H1 (cell line): ENCODE measurements around the gene EVPL. TPM values are rescaled to one million over a fixed set of nuclear protein-coding genes. Genes with fewer than 3 reads are reported as not detected.

ENCODE experiments used
- CTCF ChIA-PET: fragments of 300-600 bp; sonication (Branson Sonifier 250); formaldehyde crosslinking; loops from one replicate; lab custom pipeline; 2021; ENCODE audit not compliant: partially characterized antibody; lab: Charles Lee
- POLR2A ChIA-PET: fragments of 300-600 bp; sonication (Branson Sonifier 250); formaldehyde crosslinking; loops from one replicate; lab custom pipeline; 2021; ENCODE audit warnings: inconsistent platforms; ENCODE audit not compliant: partially characterized antibody; lab: Charles Lee
- DNase-seq, 2 experiments: peaks; one replicate each; pipeline versions ENCODE4 v3.0.0 to v3.0.0-alpha.2; 2010 to 2022; ENCODE audit warnings: low spot score in 2 of 2, low read depth in 1 of 2, mixed read lengths in 1 of 2
- FAIRE-seq: peaks from 2 replicates; lab custom pipeline; 2011; peaks lifted over from hg19 to GRCh38; lab: Jason Lieb, UNC
- H2AFZ ChIP-seq: 2 replicates; pipeline ENCODE4 v1.8.1; 2012; ENCODE audit warnings: low read length, inconsistent platforms
- H2AK5ac ChIP-seq: 2 replicates; pipeline ENCODE4 v1.6.1; 2013; ENCODE audit warnings: low read depth, low read length
- H2BK120ac ChIP-seq: replicated peaks from 2 replicates; pipeline ENCODE3; 2013; ENCODE audit warnings: low read depth, low read length, inconsistent platforms
- H2BK12ac ChIP-seq: 2 replicates; pipeline ENCODE4 v1.6.1; 2013; ENCODE audit warnings: low read depth, low read length
- H2BK15ac ChIP-seq: 2 replicates; pipeline ENCODE4 v1.6.1; 2013; ENCODE audit warnings: low read length
- H2BK20ac ChIP-seq: 2 replicates; pipeline ENCODE4 v1.6.1; 2013; ENCODE audit warnings: low read length
- H2BK5ac ChIP-seq: 2 replicates; pipeline ENCODE4 v1.6.1; 2013; ENCODE audit warnings: low read depth, low read length
- H3K14ac ChIP-seq: 2 replicates; pipeline ENCODE4 v1.6.1; 2013; ENCODE audit warnings: inconsistent platforms; ENCODE audit not compliant: insufficient read length
- H3K18ac ChIP-seq: 2 replicates; pipeline ENCODE4 v1.6.1; 2013; ENCODE audit warnings: low read length; ENCODE audit errors: extremely low read depth
- H3K23ac ChIP-seq: 2 replicates; pipeline ENCODE4 v1.6.1; 2013; ENCODE audit warnings: inconsistent platforms; ENCODE audit not compliant: insufficient read length
- H3K23me2 ChIP-seq: 2 replicates; pipeline ENCODE4 v1.6.1; 2013; ENCODE audit warnings: low read depth, low read length
- H3K27ac ChIP-seq: 2 replicates; pipeline ENCODE4 v1.6.1; 2011; ENCODE audit warnings: low read depth, low read length, inconsistent platforms
- H3K27me3 ChIP-seq, 4 experiments: replicated peaks in 1 of 4; 1 replicate in 1 of 4; 2 replicates in 3 of 4; pipeline versions ENCODE4 v1.6.1 to v1.8.1; 2011 to 2013; ENCODE audit warnings: low read length in 3 of 4, mild to moderate bottlenecking in 3 of 4, inconsistent platforms in 2 of 4, mixed read lengths in 2 of 4, moderate library complexity in 1 of 4; ENCODE audit not compliant: control insufficient read depth in 3 of 4, insufficient read depth in 3 of 4; ENCODE audit errors: extremely low read depth in 1 of 4
- H3K36me3 ChIP-seq, 4 experiments: 2 replicates each; pipeline versions ENCODE4 v1.6.1 to v1.8.1; 2011 to 2013; ENCODE audit warnings: mild to moderate bottlenecking in 4 of 4, low read length in 3 of 4, moderate library complexity in 2 of 4, control low read depth in 1 of 4, inconsistent platforms in 1 of 4; ENCODE audit not compliant: insufficient read depth in 4 of 4, control insufficient read depth in 2 of 4
- H3K4ac ChIP-seq: replicated peaks from 2 replicates; pipeline ENCODE3; 2013; ENCODE audit warnings: low read length, low read depth, mixed read lengths, inconsistent platforms; ENCODE audit not compliant: insufficient read length
- H3K4me1 ChIP-seq, 4 experiments: replicated peaks in 1 of 4; 1 replicate in 1 of 4; 2 replicates in 3 of 4; pipeline versions ENCODE4 v1.6.1 to v1.8.1; 2011 to 2013; ENCODE audit warnings: low read length in 3 of 4, inconsistent platforms in 2 of 4, mixed read lengths in 1 of 4; ENCODE audit not compliant: insufficient read depth in 4 of 4, control insufficient read depth in 3 of 4
- H3K4me2 ChIP-seq, 2 experiments: 2 replicates each; pipeline versions ENCODE4 v1.6.1 to v1.8.1; 2011 to 2013; ENCODE audit warnings: low read depth in 2 of 2, low read length in 2 of 2, control low read depth in 1 of 2, inconsistent platforms in 1 of 2, mild to moderate bottlenecking in 1 of 2; ENCODE audit not compliant: insufficient read depth in 1 of 2
- H3K4me3 ChIP-seq, 4 experiments: fragments of 200-600, 300-600 bp in 1 of 4; sonication (generic), shearing (Covaris generic), sonication (Bioruptor Twin) in 1 of 4; 2 replicates each; pipeline versions ENCODE4 v1.5.1 to v1.8.1; 2011 to 2016; ENCODE audit warnings: low read length in 4 of 4, low read depth in 3 of 4, control low read depth in 2 of 4, inconsistent platforms in 2 of 4, mild to moderate bottlenecking in 2 of 4, mixed read lengths in 1 of 4, moderate library complexity in 1 of 4; ENCODE audit not compliant: insufficient read depth in 2 of 4; ENCODE audit errors: extremely low read depth in 1 of 4
- H3K56ac ChIP-seq: replicated peaks from 2 replicates; pipeline ENCODE3; 2013; ENCODE audit warnings: low read depth, mild to moderate bottlenecking, mixed read lengths, low read length, inconsistent platforms; ENCODE audit not compliant: insufficient read length
- H3K79me1 ChIP-seq: 2 replicates; pipeline ENCODE4 v1.6.1; 2013; ENCODE audit warnings: low read depth, low read length, control low read depth
- H3K79me2 ChIP-seq, 2 experiments: 2 replicates each; pipeline versions ENCODE4 v1.6.1 to v1.8.1; 2012 to 2013; ENCODE audit warnings: low read length in 2 of 2, mild to moderate bottlenecking in 2 of 2, inconsistent platforms in 1 of 2; ENCODE audit not compliant: insufficient read depth in 2 of 2, control insufficient read depth in 1 of 2
- H3K9ac ChIP-seq, 4 experiments: replicated peaks in 1 of 4; 1 replicate in 1 of 4; 2 replicates in 3 of 4; pipeline versions ENCODE4 v1.6.1 to v1.8.1; 2011 to 2013; ENCODE audit warnings: low read depth in 3 of 4, low read length in 3 of 4, control low read depth in 2 of 4, mild to moderate bottlenecking in 2 of 4, moderate library complexity in 2 of 4, inconsistent platforms in 1 of 4; ENCODE audit errors: extremely low read depth in 1 of 4
- H3K9me3 ChIP-seq, 2 experiments: 2 replicates each; pipeline versions ENCODE4 v1.6.1 to v1.8.1; 2012 to 2013; ENCODE audit warnings: mild to moderate bottlenecking in 2 of 2, moderate library complexity in 2 of 2, control low read depth in 1 of 2, inconsistent platforms in 1 of 2, low read depth in 1 of 2, low read length in 1 of 2, mixed read lengths in 1 of 2; ENCODE audit not compliant: insufficient read depth in 2 of 2
- H4K20me1 ChIP-seq, 2 experiments: replicated peaks in 1 of 2; 2 replicates each; pipeline versions ENCODE3 to v1.8.1; 2011 to 2013; ENCODE audit warnings: inconsistent platforms in 2 of 2, low read length in 2 of 2, mild to moderate bottlenecking in 1 of 2; ENCODE audit not compliant: insufficient read depth in 2 of 2, control insufficient read depth in 1 of 2
- H4K5ac ChIP-seq: 2 replicates; pipeline ENCODE4 v1.6.1; 2013; ENCODE audit warnings: low read length, low read depth, mixed read lengths, inconsistent platforms; ENCODE audit not compliant: insufficient read length
- H4K8ac ChIP-seq: 2 replicates; pipeline ENCODE4 v1.8.0; 2013; ENCODE audit warnings: mild to moderate bottlenecking, moderate library complexity, low read length, inconsistent platforms; ENCODE audit not compliant: insufficient read depth; ENCODE audit errors: extremely low read depth
- H4K91ac ChIP-seq: replicated peaks from 2 replicates; pipeline ENCODE3; 2013; ENCODE audit warnings: low read length, mixed read lengths, inconsistent platforms; ENCODE audit not compliant: insufficient read length
- BRCA1 ChIP-seq: IDR thresholded peaks from 2 replicates; pipeline ENCODE4 v1.6.1; 2012; ENCODE audit warnings: low read depth, low read length, improper control_type of control experiment
- CREB1 ChIP-seq: IDR thresholded peaks from 2 replicates; pipeline ENCODE4 v1.6.1; 2012; ENCODE audit warnings: inconsistent platforms
- FOSL1 ChIP-seq: IDR thresholded peaks from 2 replicates; pipeline ENCODE4 v1.6.1; 2011; ENCODE audit warnings: mild to moderate bottlenecking, low read depth, low read length, moderate library complexity; ENCODE audit not compliant: insufficient read depth
- HDAC2 ChIP-seq, 2 experiments: fragments of 300-600 bp in 1 of 2; sonication (generic) in 1 of 2; IDR thresholded peaks; 2 replicates each; pipeline ENCODE4 v1.6.1; 2011 to 2012; ENCODE audit warnings: low read depth in 2 of 2, low read length in 2 of 2, mild to moderate bottlenecking in 2 of 2, moderate library complexity in 2 of 2, borderline replicate concordance in 1 of 2, inconsistent platforms in 1 of 2
- JUN ChIP-seq: IDR thresholded peaks from 2 replicates; pipeline ENCODE4 v1.6.1; 2011; ENCODE audit warnings: low read depth, mild to moderate bottlenecking, improper control_type of control experiment, low read length
- JUND ChIP-seq: IDR thresholded peaks from 2 replicates; pipeline ENCODE4 v1.6.1; 2011; ENCODE audit warnings: mild to moderate bottlenecking, improper control_type of control experiment, low read length
- PHF8 ChIP-seq: fragments of 200-600 bp; sonication (generic); conservative IDR thresholded peaks from 2 replicates; pipeline ENCODE4 v1.7.1; 2012; ENCODE audit warnings: low read depth, mild to moderate bottlenecking, inconsistent platforms, low read length, moderate library complexity
- RNF2 ChIP-seq: fragments of 200-900, 300-1000 bp; sonication (generic); IDR thresholded peaks from 2 replicates; pipeline ENCODE4 v1.7.1; 2016; ENCODE audit warnings: borderline replicate concordance, low read depth, mild to moderate bottlenecking, antibody characterized with exemption, low read length; ENCODE audit not compliant: poor library complexity, severe bottlenecking; ENCODE audit errors: missing control alignments
- SAP30 ChIP-seq: fragments of 300-600 bp; sonication (generic); IDR thresholded peaks from 2 replicates; pipeline ENCODE4 v1.7.1; 2012; ENCODE audit warnings: low read length, moderate library complexity, mild to moderate bottlenecking, inconsistent platforms; ENCODE audit not compliant: insufficient read depth, insufficient replicate concordance
- SIX5 ChIP-seq: IDR thresholded peaks from 2 replicates; pipeline ENCODE4 v1.6.1; 2011; ENCODE audit warnings: mild to moderate bottlenecking, low read depth, low read length
- TAF1 ChIP-seq: IDR thresholded peaks from 2 replicates; pipeline ENCODE4 v1.6.1; 2011; ENCODE audit warnings: mild to moderate bottlenecking, low read depth, low read length
- TEAD4 ChIP-seq: IDR thresholded peaks from 2 replicates; pipeline ENCODE4 v1.6.1; 2012; ENCODE audit warnings: low read depth, low read length, inconsistent platforms, mixed read lengths
- WGBS, 2 experiments: shearing (Covaris generic) in 1 of 2; methylation state at CpG; one replicate each; pipeline versions ENCODE4 v1.1.6 to v1.1.7; 2013 to 2015; ENCODE audit warnings: low lambda C conversion rate in 2 of 2, mixed read lengths in 2 of 2, inconsistent platforms in 1 of 2, low coverage in 1 of 2, missing lambda C conversion rate in 1 of 2; ENCODE audit not compliant: insufficient replicate concordance in 2 of 2, insufficient coverage in 1 of 2, insufficient read length in 1 of 2; ENCODE audit errors: extremely low coverage in 1 of 2, missing lambda C conversion rate in 1 of 2; 5-methylcytosine and 5-hydroxymethylcytosine counted together
- polyA plus RNA-seq, 7 experiments: library from polyadenylated mRNA; depleted of rRNA in 3 of 7; stranded (reverse) in 5 of 7; unstranded in 2 of 7; fragments of >200 nt in 5 of 7; fragments of 200-250 nt in 2 of 7; gene quantifications; 1 replicate in 5 of 7; 2 replicates in 1 of 7; 4 replicates in 1 of 7; pipeline versions ENCODE4 v1.2.1 to v1.2.3, GENCODE V29; 2011 to 2013; ENCODE audit warnings: missing spikeins in 2 of 7, mixed read lengths in 2 of 7
- total RNA-seq: library from RNA; stranded (reverse); fragmentation: NEBNext Ultra II Directional; extraction: Animal tissue kit (Norgen Biotek cat#: 25700); gene quantifications from 2 replicates; pipeline ENCODE4 v1.2.1, GENCODE V29; 2021

EVPL gene
- total and polyA plus RNA-seq, 2 of the 8 experiments (the other 6 are each of a cell fraction or from before 2014, with no cell fraction given): 0.20 to 0.99 TPM

GRCh38 chr17:75976175-75976848, 50.8 kb downstream of the EVPL start:
- Histone ChIP-seq H3K4me3 (no peak overlapping the region), H2AK5ac (no peak overlapping the region), H2AFZ (no peak overlapping the region), H3K27me3 (no peaks in the 10 kb centered on the region), H3K79me1 (0 out of 2 replicates have a peak, but pooled peaks cover 3% of the 10 kb centered on the region), H2BK5ac (no peak overlapping the region), H3K79me2 (peaks cover 0 to 43% of the 10 kb centered on the region in 2 experiments; a peak in 3 of 4 replicates), H3K4ac (no peak overlapping the region), H3K23ac (no peak overlapping the region), H4K91ac (no peak overlapping the region), H2BK12ac (no peak overlapping the region), H3K56ac (no peak overlapping the region), H3K9ac (no peak overlapping the region), H3K18ac (no peak overlapping the region), H4K8ac (no peak overlapping the region), H3K4me1 (peaks cover 0 to 4% (median 3%) of the 10 kb centered on the region in 4 experiments; a peak in 2 of 7 replicates), H3K23me2 (peaks cover 8% of the 10 kb centered on the region; the same call in 1 of the 2 replicates), H3K27ac (no peak overlapping the region), H3K14ac (no peak overlapping the region), H2BK20ac (no peak overlapping the region), H3K9me3 (no peaks in the 10 kb centered on the region), H4K20me1 (no peaks in the 10 kb centered on the region), H3K4me2 (no peak overlapping the region; a peak in 1 of 4 replicates), H3K36me3 (peaks cover 0 to 19% (median 0%) of the 10 kb centered on the region in 4 experiments; a peak in 3 of 8 replicates), H2BK15ac (no peak overlapping the region), H2BK120ac (no peak overlapping the region), H4K5ac (no peak overlapping the region)
- 88 to 100% methylated on average over 1 to 9 of the region's 9 CpGs for WGBS, 2 experiments
- no peak for DNase-seq
- no peak for TF ChIP-seq JUN
- no peak for TF ChIP-seq JUND
- no peak for TF ChIP-seq CREB1
- no peak for TF ChIP-seq PHF8
- TF ChIP-seq SAP30: no peak
- no peak for TF ChIP-seq RNF2
- TF ChIP-seq SIX5: no peak
- no peak for TF ChIP-seq TAF1
- no peak for TF ChIP-seq TEAD4
- TF ChIP-seq FOSL1: no peak
- TF ChIP-seq HDAC2 (IDR thresholded peaks at IDR 0.05; ENCODE audit: borderline replicate concordance in 1 of 2, low read depth in 2 of 2, low read length in 2 of 2): no peak
- no peak for TF ChIP-seq BRCA1
- no peak for FAIRE-seq
- ChIA-PET CTCF (interaction anchor here (1.1 kb wide), 1 partner anchor 20 kb away, joined by 3 read pairs; no protein-coding TSS in a partner anchor), POLR2A (interaction anchor here (0.7 kb wide), 1 partner anchor 409 kb away, joined by 3 read pairs; no protein-coding TSS in a partner anchor)
